Smooth muscle cell (in vitro differentiated cells): ENCODE data around the gene SKIC3. TPM values are rescaled to one million over a fixed set of nuclear protein-coding genes. Genes with fewer than 3 reads are reported as not detected.

Source experiments
- DNase-seq: peaks from one replicate; lab custom pipeline; 2025; ENCODE audit not compliant: unreplicated experiment; lab: John Stamatoyannopoulos, UW
- H2AFZ ChIP-seq: fragments of 200-600 bp; sonication (generic); 2 replicates; pipeline ENCODE4 v1.6.0; 2016; ENCODE audit warnings: antibody characterized with exemption, low read depth, mild to moderate bottlenecking
- H3F3A ChIP-seq: fragments of 200-600 bp; sonication (generic); 2 replicates; pipeline ENCODE4 v1.6.0; 2017; ENCODE audit warnings: antibody characterized with exemption, low read depth
- H3K27ac ChIP-seq: fragments of 200-600 bp; sonication (generic); 2 replicates; pipeline ENCODE4 v1.5.1; 2016; ENCODE audit warnings: low read depth, mild to moderate bottlenecking
- H3K27me3 ChIP-seq: fragments of 200-600 bp; sonication (generic); 2 replicates; pipeline ENCODE4 v1.6.1; 2016; ENCODE audit warnings: low read depth, mild to moderate bottlenecking
- H3K36me3 ChIP-seq: fragments of 200-600 bp; sonication (generic); 2 replicates; pipeline ENCODE4 v1.5.1; 2016; ENCODE audit warnings: low read depth
- H3K4me1 ChIP-seq: fragments of 200-600 bp; sonication (generic); 2 replicates; pipeline ENCODE4 v1.5.1; 2016; ENCODE audit warnings: low read depth
- H3K4me2 ChIP-seq: fragments of 200-600 bp; sonication (generic); 2 replicates; pipeline ENCODE4 v1.6.0; 2016; ENCODE audit warnings: mild to moderate bottlenecking
- H3K4me3 ChIP-seq: fragments of 200-600 bp; sonication (generic); 2 replicates; pipeline ENCODE4 v1.5.1; 2016; ENCODE audit warnings: mild to moderate bottlenecking
- H3K79me2 ChIP-seq: fragments of 200-600 bp; sonication (generic); 2 replicates; pipeline ENCODE4 v1.6.0; 2016; ENCODE audit warnings: low read depth, mild to moderate bottlenecking
- H3K9ac ChIP-seq: fragments of 200-600 bp; sonication (generic); 2 replicates; pipeline ENCODE4 v1.6.0; 2016; ENCODE audit warnings: low read depth
- H3K9me3 ChIP-seq: fragments of 200-600 bp; sonication (generic); replicated peaks from 2 replicates; pipeline ENCODE4 v1.5.1; 2016; ENCODE audit warnings: low read depth
- H4K20me1 ChIP-seq: fragments of 200-600 bp; sonication (generic); 2 replicates; pipeline ENCODE4 v1.6.0; 2016; ENCODE audit warnings: low read depth
- CTCF ChIP-seq: fragments of 200-600 bp; sonication (generic); IDR thresholded peaks from 2 replicates; pipeline ENCODE4 v1.5.1; 2017; ENCODE audit warnings: borderline replicate concordance, mild to moderate bottlenecking, antibody characterized with exemption; ENCODE audit not compliant: insufficient read depth, poor library complexity, severe bottlenecking
- WGBS: methylation state at CpG from one replicate; pipeline ENCODE4 v1.1.7; 2016; ENCODE audit warnings: low lambda C conversion rate; 5-methylcytosine and 5-hydroxymethylcytosine counted together
- polyA plus RNA-seq: library from polyadenylated mRNA; unstranded; fragments of >200 nt; fragmentation: Nextera tagmentation; extraction: Ambion mirVana; gene quantifications from 2 replicates; pipeline ENCODE4 v1.2.1, GENCODE V29; 2016
- small RNA-seq: library from RNA; depleted of rRNA; stranded (forward); fragments of <200 nt; gene quantifications from one replicate; pipeline ENCODE3, GENCODE V24; 2014
- total RNA-seq: library from RNA; depleted of rRNA; stranded (reverse); fragments of >200 nt; gene quantifications from 2 replicates; pipeline ENCODE4 v1.2.3, GENCODE V29; 2014

SKIC3 gene
- total and polyA plus RNA-seq, 2 experiments from 2014 or later, result 34.3 to 94.9 TPM

DNA sequence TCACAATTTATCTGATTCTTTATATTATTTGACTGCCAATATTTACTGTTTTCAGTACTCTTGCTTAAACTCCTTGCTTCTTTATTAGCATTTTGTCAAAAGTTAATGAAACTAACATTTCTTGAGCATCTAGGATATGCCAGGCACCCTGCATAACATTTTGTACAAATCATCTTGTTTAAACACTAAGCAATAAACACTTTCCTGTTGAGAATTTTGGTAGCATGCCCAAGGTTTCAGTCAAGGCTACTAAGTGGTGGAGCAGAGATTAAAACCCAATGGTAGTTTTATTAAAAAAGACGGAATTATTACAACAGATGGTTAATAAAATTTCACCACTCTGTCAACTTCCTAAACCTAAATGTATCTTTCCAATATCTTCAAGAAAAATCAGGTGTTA is 43.2 kb downstream of the SKIC3 start:
- Histone ChIP-seq H3K9ac (no peak overlapping the region), H3K9me3 (no peaks in the 10 kb centered on the region), H2AFZ (no peak overlapping the region), H4K20me1 (no peaks in the 10 kb centered on the region), H3K4me2 (no peak overlapping the region), H3F3A (no peaks in the 10 kb centered on the region), H3K4me1 (no peaks in the 10 kb centered on the region), H3K27me3 (no peaks in the 10 kb centered on the region), H3K4me3 (no peak overlapping the region), H3K79me2 (no peaks in the 10 kb centered on the region), H3K36me3 (peaks cover 26% of the 10 kb centered on the region), H3K27ac (no peak overlapping the region)
- no peak for DNase-seq
- TF ChIP-seq CTCF, result no peak
- 100% methylated on average over 1 of the region's 1 CpG for whole genome bisulfite sequencing

DNA sequence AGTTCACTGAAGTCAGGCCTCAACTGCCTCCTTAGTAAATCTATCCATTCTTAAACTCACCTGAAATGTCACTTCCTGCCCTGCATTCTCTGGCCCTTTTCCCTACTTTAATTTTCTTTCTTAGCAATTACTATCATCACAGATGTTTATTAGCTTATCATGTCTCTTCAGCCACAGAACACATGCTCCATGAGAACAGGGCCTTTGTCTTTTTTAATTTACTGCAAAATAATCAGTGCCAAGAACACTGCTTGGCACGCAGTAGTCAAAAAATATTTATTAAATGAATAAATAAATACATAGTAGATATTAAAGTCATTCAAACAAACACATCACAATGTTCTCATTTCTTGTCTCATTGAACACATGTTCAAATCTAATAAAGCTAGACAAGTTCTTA is 46.2 kb downstream of the SKIC3 start:
- H3K4me1 ChIP-seq, result no peaks in the 10 kb centered on the region
- H3K4me2 ChIP-seq, result no peak overlapping the region
- peaks cover 20% of the 10 kb centered on the region for H3K36me3 ChIP-seq
- 96% methylated on average over 1 of the region's 1 CpG for WGBS
- TF ChIP-seq CTCF, result no peak
- no peaks in the 10 kb centered on the region for H3K27me3 ChIP-seq
- H3F3A ChIP-seq, result no peaks in the 10 kb centered on the region
- H2AFZ ChIP-seq, result no peak overlapping the region
- H3K79me2 ChIP-seq, result no peaks in the 10 kb centered on the region
- no peaks in the 10 kb centered on the region for H3K9me3 ChIP-seq
- no peak for DNase-seq
- H3K27ac ChIP-seq, result no peak overlapping the region
- H4K20me1 ChIP-seq, result no peaks in the 10 kb centered on the region
- no peak overlapping the region for H3K9ac ChIP-seq
- H3K4me3 ChIP-seq, result no peak overlapping the region

Small RNA genes within 50 kb of the gene (small RNA-seq; reads per million reads assigned to genes)
- gene RNU6-308P, result not detected

Other genes starting within 250 kb of the SKIC3 start
- not detected in 2 replicates for gene FAM81B, start 163.6 kb downstream of the SKIC3 start, total RNA-seq
- 0.56 TPM in 1 of 2 replicates, not detected in the other for gene FAM81B, start 163.6 kb downstream of the SKIC3 start, polyA plus RNA-seq
- 18.8 and 23.9 TPM in 2 replicates for gene ARSK, start 124 bp upstream of the SKIC3 start, total RNA-seq
- gene ARSK, start 124 bp upstream of the SKIC3 start, polyA plus RNA-seq, result 12.1 and 15.3 TPM in 2 replicates
- 0.04 TPM in 1 of 2 replicates, not detected in the other for gene GPR150, start 65.1 kb upstream of the SKIC3 start, total RNA-seq
- gene GPR150, start 65.1 kb upstream of the SKIC3 start, polyA plus RNA-seq, result 0.13 and 0.77 TPM in 2 replicates
- 0.45 and 6.8 TPM in 2 replicates for gene RFESD, start 91.8 kb upstream of the SKIC3 start, total RNA-seq
- gene RFESD, start 91.8 kb upstream of the SKIC3 start, polyA plus RNA-seq, result 3.6 and 8.2 TPM in 2 replicates
- 0.27 TPM in 1 of 2 replicates, not detected in the other for gene SPATA9, start 128.0 kb upstream of the SKIC3 start, total RNA-seq
- gene SPATA9, start 128.0 kb upstream of the SKIC3 start, polyA plus RNA-seq, result 0.54 TPM in 1 of 2 replicates, not detected in the other
- 213 and 223 TPM in 2 replicates for gene RHOBTB3, start 176.4 kb upstream of the SKIC3 start, total RNA-seq
- gene RHOBTB3, start 176.4 kb upstream of the SKIC3 start, polyA plus RNA-seq, result 127 and 178 TPM in 2 replicates